Effector memory CD4-positive, alpha-beta T cell (primary cell): Measurements from ENCODE around the gene FKRP.

Source experiments
- DNase-seq, 3 donors: peaks; one replicate each; pipeline ENCODE4 v3.0.0-alpha.2; 2020
- H3K27ac ChIP-seq: 2 replicates; pipeline ENCODE4 v1.7.0; 2013; ENCODE audit warnings: mild to moderate bottlenecking, low read length, moderate library complexity; ENCODE audit not compliant: insufficient read depth, poor library complexity, severe bottlenecking
- H3K27me3 ChIP-seq: replicated peaks from 2 replicates; pipeline ENCODE4 v1.7.0; 2013; ENCODE audit warnings: mild to moderate bottlenecking, low read length; ENCODE audit not compliant: insufficient read depth, control insufficient read depth, poor library complexity, severe bottlenecking
- H3K36me3 ChIP-seq: 2 replicates; pipeline ENCODE4 v1.7.0; 2013; ENCODE audit warnings: mild to moderate bottlenecking, low read length, moderate library complexity; ENCODE audit not compliant: control insufficient read depth, insufficient read depth
- H3K4me1 ChIP-seq: 2 replicates; pipeline ENCODE4 v1.7.0; 2013; ENCODE audit warnings: low read length, mild to moderate bottlenecking; ENCODE audit not compliant: control insufficient read depth, insufficient read depth, poor library complexity, severe bottlenecking
- H3K4me3 ChIP-seq: 2 replicates; pipeline ENCODE4 v1.7.0; 2013; ENCODE audit warnings: low read length, low read depth, mild to moderate bottlenecking; ENCODE audit not compliant: insufficient read depth, poor library complexity, severe bottlenecking
- H3K9me3 ChIP-seq: 2 replicates; pipeline ENCODE4 v1.7.0; 2013; ENCODE audit warnings: mild to moderate bottlenecking, low read length, moderate library complexity; ENCODE audit not compliant: control insufficient read depth

The FKRP gene

DNA sequence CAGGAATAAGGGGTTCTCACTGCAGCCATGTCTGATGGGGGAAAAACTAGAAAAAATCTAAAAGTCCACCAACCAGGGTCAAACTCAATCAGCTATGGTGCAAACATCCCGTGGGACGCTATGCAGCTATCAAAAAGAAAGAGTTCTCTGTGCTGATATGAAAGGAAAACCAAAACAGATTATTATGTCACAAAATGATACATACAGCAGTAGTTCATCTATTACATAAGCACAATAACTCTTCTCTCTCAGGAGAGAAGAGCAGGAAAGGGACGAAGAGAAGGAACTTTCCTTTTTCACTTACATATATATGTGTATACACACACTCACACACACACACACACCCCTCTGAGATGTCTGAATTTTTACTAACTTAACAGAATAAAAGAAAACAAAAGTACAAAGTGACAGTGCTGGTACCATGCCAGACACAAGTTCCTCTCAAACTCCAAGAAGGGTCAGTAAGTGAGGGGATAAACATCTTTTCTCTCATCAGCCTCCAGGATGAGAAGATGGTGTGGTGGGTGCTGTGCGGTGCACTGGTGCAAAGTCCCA lies 2.9 kb upstream of the FKRP start:
- Histone ChIP-seq H3K36me3 (peaks cover 12% of the 10 kb centered on the region), H3K4me1 (peaks cover 23% of the 10 kb centered on the region), H3K9me3 (no peaks in the 10 kb centered on the region), H3K27ac (no peak overlapping the region), H3K27me3 (no peaks in the 10 kb centered on the region), H3K4me3 (no peak overlapping the region)
- no peak for DNase-seq

- no peak for DNase-seq
- Histone ChIP-seq H3K36me3 (peaks cover 3% of the 10 kb centered on the region), H3K27ac (no peak overlapping the region), H3K4me3 (no peak overlapping the region), H3K27me3 (no peaks in the 10 kb centered on the region), H3K4me1 (peaks cover 23% of the 10 kb centered on the region), H3K9me3 (no peaks in the 10 kb centered on the region)
Measured at GRCh38 chr19:46744005-46744691, 1.7 kb upstream of the FKRP start.

DNA sequence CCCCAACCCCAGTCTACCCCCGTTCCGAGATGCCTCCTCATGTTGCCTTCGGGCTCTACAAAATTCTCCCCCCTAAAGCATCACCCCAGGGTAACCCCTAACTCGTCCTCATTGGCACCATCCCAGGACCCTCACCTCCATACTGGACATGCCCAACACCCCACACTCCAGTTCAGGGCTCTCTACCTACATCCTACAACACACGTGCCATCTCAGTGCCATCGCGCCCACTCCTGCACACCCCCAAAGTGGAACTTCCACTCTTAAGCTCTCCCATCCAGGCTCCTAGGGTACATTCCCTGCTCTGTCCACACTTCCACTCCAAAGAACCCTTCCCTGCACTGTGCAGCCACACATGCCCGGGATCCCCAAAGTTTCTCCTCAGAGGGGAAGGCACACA lies 827 bp upstream of the FKRP start:
- peaks cover 23% of the 10 kb centered on the region for H3K4me1 ChIP-seq
- H3K4me3 ChIP-seq, result peak overlapping the region; percentile 90
- DNase-seq, result no peak
- H3K27ac ChIP-seq, result peak overlapping the region; percentile 77
- no peaks in the 10 kb centered on the region for H3K36me3 ChIP-seq
- H3K27me3 ChIP-seq, result no peaks in the 10 kb centered on the region
- H3K9me3 ChIP-seq, result no peaks in the 10 kb centered on the region

DNA sequence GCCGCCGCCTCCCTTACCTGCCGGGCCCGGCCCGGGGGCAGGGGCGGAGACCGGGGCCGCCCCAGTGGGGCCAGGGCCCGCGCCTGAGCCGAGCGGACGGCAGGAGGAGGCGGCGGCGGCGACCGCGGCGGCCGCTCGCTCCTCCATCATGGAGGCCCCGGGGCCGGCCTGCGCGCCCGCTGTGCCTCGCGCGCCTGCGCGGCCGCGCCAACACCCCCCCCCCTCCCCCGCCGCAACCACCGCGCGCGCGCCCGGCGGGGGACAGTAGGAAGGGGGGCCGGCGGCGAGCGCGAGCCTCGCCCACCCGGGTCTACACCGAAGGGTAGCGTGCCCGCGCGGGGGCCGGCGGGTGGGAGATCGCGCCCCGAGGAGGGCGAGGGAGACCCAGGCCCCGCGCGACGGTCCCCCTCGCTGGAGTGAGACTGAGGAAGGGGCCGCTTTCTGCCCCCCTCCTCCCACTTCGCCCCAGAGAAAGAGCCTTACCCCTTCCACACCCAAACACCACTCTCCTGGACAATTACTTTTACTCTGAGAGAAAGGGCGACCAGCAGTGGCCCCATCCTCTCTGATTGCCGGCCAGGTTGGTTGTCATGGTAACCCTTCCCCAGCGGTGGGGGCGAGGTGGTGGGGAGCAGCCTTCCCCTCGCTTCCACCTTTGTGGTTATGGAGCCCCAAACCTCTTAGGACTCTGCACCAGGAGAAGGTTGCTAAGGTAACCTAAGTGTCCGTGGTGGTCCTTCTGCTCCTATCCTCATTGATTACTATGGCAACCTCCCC lies 612 bp downstream of the FKRP start, which contains the start of gene STRN4:
Gene STRN4 (minus strand): TSS at position 170 of the 777 bp plus-strand sequence. CDS start 20 bp downstream, at position 150.
- Histone ChIP-seq H3K27me3 (no peaks in the 10 kb centered on the region), H3K9me3 (no peaks in the 10 kb centered on the region), H3K36me3 (no peaks in the 10 kb centered on the region), H3K27ac (peak within 1 kb of the TSS; percentile 77), H3K4me3 (peak within 1 kb of the TSS; percentile 90), H3K4me1 (peaks cover 23% of the 10 kb centered on the region)
- peak; percentile 30 to 52 (median 42) for DNase-seq

DNA sequence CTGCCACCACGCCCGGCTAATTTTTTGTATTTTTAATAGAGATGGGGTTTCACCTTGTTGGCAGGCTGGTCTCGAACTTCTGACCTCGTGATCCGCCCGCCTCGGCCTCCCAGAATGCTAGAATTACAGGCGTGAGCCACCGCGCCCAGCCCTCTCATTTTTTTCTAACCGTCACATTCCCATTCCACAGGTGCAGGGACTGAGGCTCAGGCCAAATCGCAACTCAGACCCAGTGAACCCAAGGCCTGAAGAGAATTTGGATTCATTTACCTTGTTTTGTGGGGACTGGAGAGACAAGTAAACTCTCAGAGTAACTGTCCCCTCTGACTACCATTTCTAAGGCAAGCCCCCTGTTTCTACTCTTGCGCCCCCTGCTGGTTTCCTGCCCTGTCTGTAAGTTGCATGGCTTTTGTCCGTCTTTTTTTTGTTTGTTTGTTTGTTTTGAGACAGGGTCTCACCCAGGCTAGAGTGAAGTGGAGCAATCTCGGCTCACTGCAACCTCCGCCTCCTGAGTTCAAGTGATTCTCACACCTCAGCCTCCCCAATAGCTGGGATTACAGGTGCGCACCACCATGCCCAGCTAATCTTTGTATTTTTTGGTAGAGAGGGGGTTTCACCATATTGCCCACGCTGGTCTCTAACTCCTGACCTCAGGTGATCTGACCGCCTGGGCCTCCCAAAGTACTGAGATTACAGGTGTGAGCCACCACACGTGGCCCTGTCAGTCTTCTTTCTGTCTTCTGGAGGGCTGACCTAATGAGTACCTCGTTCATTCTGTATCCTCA lies 2.7 kb downstream of the FKRP start:
- no peaks in the 10 kb centered on the region for H3K27me3 ChIP-seq
- no peaks in the 10 kb centered on the region for H3K9me3 ChIP-seq
- H3K4me3 ChIP-seq, result no peak overlapping the region
- H3K4me1 ChIP-seq, result peaks cover 23% of the 10 kb centered on the region
- peak; percentile 30 to 63 (median 48) for DNase-seq
- H3K27ac ChIP-seq, result no peak overlapping the region
- H3K36me3 ChIP-seq, result no peaks in the 10 kb centered on the region

- Histone ChIP-seq H3K9me3 (no peaks in the 10 kb centered on the region), H3K4me1 (peaks cover 2% of the 10 kb centered on the region), H3K27me3 (no peaks in the 10 kb centered on the region), H3K4me3 (no peak overlapping the region), H3K36me3 (peaks cover 6% of the 10 kb centered on the region), H3K27ac (no peak overlapping the region)
- peak; percentile 40 to 55 (median 50) for DNase-seq
Measured at GRCh38 chr19:46753420-46754155, 7.7 kb downstream of the FKRP start.

- DNase-seq, result no peak
- Histone ChIP-seq H3K4me3 (no peak overlapping the region), H3K27me3 (no peaks in the 10 kb centered on the region), H3K27ac (no peak overlapping the region), H3K9me3 (no peaks in the 10 kb centered on the region), H3K36me3 (peaks cover 6% of the 10 kb centered on the region), H3K4me1 (peaks cover 2% of the 10 kb centered on the region)
Measured at GRCh38 chr19:46755077-46755852, 9.4 kb downstream of the FKRP start.

DNA sequence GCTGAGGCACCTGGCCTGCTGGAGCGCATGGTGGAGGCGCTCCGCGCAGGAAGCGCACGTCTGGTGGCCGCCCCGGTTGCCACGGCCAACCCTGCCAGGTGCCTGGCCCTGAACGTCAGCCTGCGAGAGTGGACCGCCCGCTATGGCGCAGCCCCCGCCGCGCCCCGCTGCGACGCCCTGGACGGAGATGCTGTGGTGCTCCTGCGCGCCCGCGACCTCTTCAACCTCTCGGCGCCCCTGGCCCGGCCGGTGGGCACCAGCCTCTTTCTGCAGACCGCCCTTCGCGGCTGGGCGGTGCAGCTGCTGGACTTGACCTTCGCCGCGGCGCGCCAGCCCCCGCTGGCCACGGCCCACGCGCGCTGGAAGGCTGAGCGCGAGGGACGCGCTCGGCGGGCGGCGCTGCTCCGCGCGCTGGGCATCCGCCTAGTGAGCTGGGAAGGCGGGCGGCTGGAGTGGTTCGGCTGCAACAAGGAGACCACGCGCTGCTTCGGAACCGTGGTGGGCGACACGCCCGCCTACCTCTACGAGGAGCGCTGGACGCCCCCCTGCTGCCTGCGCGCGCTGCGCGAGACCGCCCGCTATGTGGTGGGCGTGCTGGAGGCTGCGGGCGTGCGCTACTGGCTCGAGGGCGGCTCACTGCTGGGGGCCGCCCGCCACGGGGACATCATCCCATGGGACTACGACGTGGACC lies 10.1 kb downstream of the FKRP start:
- no peak for DNase-seq
- no peaks in the 10 kb centered on the region for H3K27me3 ChIP-seq
- H3K4me1 ChIP-seq, result peaks cover 2% of the 10 kb centered on the region
- no peaks in the 10 kb centered on the region for H3K9me3 ChIP-seq
- peaks cover 6% of the 10 kb centered on the region for H3K36me3 ChIP-seq
- no peak overlapping the region for H3K27ac ChIP-seq
- H3K4me3 ChIP-seq, result no peak overlapping the region
